Natural killer cell (primary cell): ENCODE results near the gene CWC15. TPM values are rescaled to one million over a fixed set of nuclear protein-coding genes. Genes with fewer than 3 reads are reported as not detected.

Experiments
- ATAC-seq, 3 donors: fragments of 150-1000 bp in 2 of 3; fragments of 200-7000 bp in 1 of 3; cut with Tn5 transposase; 1 replicate in 1 of 3; 2 replicates in 2 of 3; pipeline ENCODE4 v1.10.0; 2021; ENCODE audit warnings: mild to moderate bottlenecking in 2 of 3, moderate library complexity in 2 of 3
- DNase-seq, 2 donors: peaks; one replicate each; pipeline versions ENCODE4 v3.0.0 to v3.0.0-alpha.2; 2013 to 2021; ENCODE audit warnings: mixed read lengths in 1 of 2
- H3K27ac ChIP-seq: one replicate; pipeline ENCODE4 v1.5.1; 2013; ENCODE audit warnings: mild to moderate bottlenecking, low read length
- H3K27me3 ChIP-seq: one replicate; pipeline ENCODE4 v1.6.1; 2013; ENCODE audit warnings: low read length; ENCODE audit not compliant: control insufficient read depth, insufficient read depth
- H3K36me3 ChIP-seq: one replicate; pipeline ENCODE4 v1.6.1; 2013; ENCODE audit warnings: low read length; ENCODE audit not compliant: control insufficient read depth, insufficient read depth
- H3K4me1 ChIP-seq: one replicate; pipeline ENCODE4 v1.6.1; 2013; ENCODE audit warnings: low read length; ENCODE audit not compliant: control insufficient read depth, insufficient read depth
- H3K4me3 ChIP-seq: one replicate; pipeline ENCODE4 v1.5.1; 2013; ENCODE audit warnings: low read length
- H3K9me3 ChIP-seq: one replicate; pipeline ENCODE4 v1.6.1; 2013; ENCODE audit warnings: low read length; ENCODE audit not compliant: control insufficient read depth, insufficient read depth
- H3K27ac Mint-ChIP-seq, 2 donors: one replicate each; pipeline ENCODE4 v1.8.0; 2022; ENCODE audit warnings: mild to moderate bottlenecking in 2 of 2, mixed read lengths in 2 of 2, moderate library complexity in 1 of 2
- H3K27me3 Mint-ChIP-seq, 2 donors: one replicate each; pipeline ENCODE4 v1.8.0; 2022; ENCODE audit warnings: low read depth in 2 of 2, mixed read lengths in 2 of 2
- H3K36me3 Mint-ChIP-seq: one replicate; pipeline ENCODE4 v1.8.0; 2022; ENCODE audit warnings: mixed read lengths
- H3K4me1 Mint-ChIP-seq, 2 donors: one replicate each; pipeline ENCODE4 v1.8.0; 2022; ENCODE audit warnings: mixed read lengths in 2 of 2
- H3K4me3 Mint-ChIP-seq: one replicate; pipeline ENCODE4 v1.8.0; 2022; ENCODE audit warnings: mild to moderate bottlenecking, moderate library complexity, mixed read lengths
- H3K9me3 Mint-ChIP-seq, 2 donors: one replicate each; pipeline ENCODE4 v1.8.0; 2022; ENCODE audit warnings: mixed read lengths in 2 of 2
- WGBS: methylation state at CpG from one replicate; pipeline ENCODE4 v1.1.7; 2013; ENCODE audit warnings: missing lambda C conversion rate; ENCODE audit not compliant: insufficient coverage; 5-methylcytosine and 5-hydroxymethylcytosine counted together
- intact Hi-C: fragments of 100-400 bp; cut with micrococcal nuclease; formaldehyde crosslinking; loops from one replicate; pipeline ENCODE4 v1.14.2; 2022
- total RNA-seq, 4 donors: library from RNA; stranded (reverse); fragments of 120-200 nt in 1 of 4; gene quantifications; one replicate each; pipeline versions ENCODE4 v1.2.3 to v1.2.4, GENCODE V29; 2013 to 2022
- TF ChIP-seq, protein P1 (sequence below): fragments of 200-600 bp; IDR thresholded peaks from one replicate; pipeline ENCODE4 v1.8.0; 2022; ENCODE audit warnings: antibody characterized with exemption

Gene CWC15
- total RNA-seq, 3 donors from 2014 or later (not counting 1 experiment from before 2014, with no cell fraction given) = 76.8 to 90.7 (median 81.3) TPM

DNA sequence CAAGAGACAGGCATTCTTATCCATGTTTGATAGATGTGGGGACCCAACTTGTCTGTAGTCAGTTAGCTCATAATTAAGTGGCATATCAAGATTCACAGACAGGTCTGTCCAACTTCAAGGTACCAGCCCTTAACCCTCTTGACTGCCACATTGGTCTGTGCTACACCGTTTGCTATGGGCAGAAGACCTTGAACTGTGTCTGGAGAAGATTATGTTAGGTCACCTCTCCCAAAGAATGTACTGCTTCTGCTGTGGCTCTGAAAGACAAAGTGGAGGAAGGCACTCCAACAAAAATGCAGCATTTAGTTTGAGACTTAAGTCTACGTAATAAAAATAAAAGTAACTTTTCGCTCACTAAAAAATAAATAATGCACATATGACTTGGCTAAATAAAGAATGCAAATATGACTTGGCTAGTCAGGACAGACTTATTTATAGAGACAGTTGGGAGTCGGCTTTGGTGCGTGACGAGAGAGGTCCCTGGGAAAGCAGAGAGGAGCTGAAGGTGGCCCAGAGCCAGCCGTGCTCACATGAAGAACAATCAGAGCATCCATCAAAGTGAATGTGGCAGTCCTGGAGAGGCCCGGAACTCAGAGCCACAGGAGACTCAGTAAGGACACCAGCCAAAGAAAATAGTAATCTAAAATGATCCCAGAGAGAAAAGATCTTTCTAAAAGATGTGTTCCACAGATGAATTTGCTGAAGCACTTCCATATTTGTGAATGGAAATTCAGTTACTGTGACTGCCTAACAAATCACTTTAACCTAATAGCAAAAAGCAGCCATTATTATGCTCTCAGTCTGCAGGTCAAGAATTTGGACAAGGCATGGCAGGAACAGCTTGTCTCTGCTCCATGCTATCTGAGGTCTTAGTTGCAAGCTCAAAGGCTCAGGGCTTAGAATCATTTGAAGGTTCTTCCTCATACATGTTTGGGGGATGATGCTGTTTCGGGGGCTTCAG, 35.0 kb downstream of the CWC15 start:
- Mint-ChIP-seq H3K27me3 (peaks cover 13 to 37% of the 10 kb centered on the region in 2 donors), H3K4me3 (no peak overlapping the region), H3K4me1 (no peaks in the 10 kb centered on the region), H3K36me3 (no peaks in the 10 kb centered on the region), H3K9me3 (no peaks in the 10 kb centered on the region), H3K27ac (no peak overlapping the region)
- no peaks in the 10 kb centered on the region for H3K9me3 ChIP-seq
- H3K27ac ChIP-seq = no peak overlapping the region
- TF ChIP-seq, protein P1, sequence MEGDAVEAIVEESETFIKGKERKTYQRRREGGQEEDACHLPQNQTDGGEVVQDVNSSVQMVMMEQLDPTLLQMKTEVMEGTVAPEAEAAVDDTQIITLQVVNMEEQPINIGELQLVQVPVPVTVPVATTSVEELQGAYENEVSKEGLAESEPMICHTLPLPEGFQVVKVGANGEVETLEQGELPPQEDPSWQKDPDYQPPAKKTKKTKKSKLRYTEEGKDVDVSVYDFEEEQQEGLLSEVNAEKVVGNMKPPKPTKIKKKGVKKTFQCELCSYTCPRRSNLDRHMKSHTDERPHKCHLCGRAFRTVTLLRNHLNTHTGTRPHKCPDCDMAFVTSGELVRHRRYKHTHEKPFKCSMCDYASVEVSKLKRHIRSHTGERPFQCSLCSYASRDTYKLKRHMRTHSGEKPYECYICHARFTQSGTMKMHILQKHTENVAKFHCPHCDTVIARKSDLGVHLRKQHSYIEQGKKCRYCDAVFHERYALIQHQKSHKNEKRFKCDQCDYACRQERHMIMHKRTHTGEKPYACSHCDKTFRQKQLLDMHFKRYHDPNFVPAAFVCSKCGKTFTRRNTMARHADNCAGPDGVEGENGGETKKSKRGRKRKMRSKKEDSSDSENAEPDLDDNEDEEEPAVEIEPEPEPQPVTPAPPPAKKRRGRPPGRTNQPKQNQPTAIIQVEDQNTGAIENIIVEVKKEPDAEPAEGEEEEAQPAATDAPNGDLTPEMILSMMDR = no peak
- ATAC-seq = no peak
- H3K4me1 ChIP-seq = no peaks in the 10 kb centered on the region
- no peaks in the 10 kb centered on the region for H3K36me3 ChIP-seq
- DNase-seq = no peak
- H3K4me3 ChIP-seq = no peak overlapping the region
- no peaks in the 10 kb centered on the region for H3K27me3 ChIP-seq
- 93% methylated on average over 7 of the region's 9 CpGs for WGBS
- intact Hi-C loops = no loop called here

DNA sequence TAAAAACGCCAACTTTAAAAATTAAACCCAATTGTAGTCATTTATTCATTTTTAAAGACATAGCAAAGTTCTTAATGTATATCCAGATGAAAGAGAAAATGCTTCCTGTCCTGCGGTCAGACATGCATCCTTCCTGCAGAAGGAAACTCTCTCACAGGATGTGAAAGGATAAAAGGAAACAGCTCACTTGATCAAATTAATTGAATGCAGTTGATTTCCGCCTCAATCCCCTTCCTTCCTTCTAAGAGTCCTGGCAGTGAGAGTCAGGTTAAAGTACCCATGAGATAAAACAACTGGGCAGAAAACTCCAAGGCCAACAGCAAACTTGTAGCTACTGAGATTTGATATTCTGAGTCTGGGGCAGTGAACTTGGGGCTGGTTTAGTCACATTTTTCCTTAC, 38.5 kb downstream of the CWC15 start:
- no peaks in the 10 kb centered on the region for H3K27me3 ChIP-seq
- H3K9me3 Mint-ChIP-seq = no peaks in the 10 kb centered on the region
- DNase-seq = peak in 1 of 2 donors; percentile 43
- no peaks in the 10 kb centered on the region for H3K36me3 ChIP-seq
- TF ChIP-seq, protein P1 = no peak
- H3K9me3 ChIP-seq = no peaks in the 10 kb centered on the region
- H3K4me1 ChIP-seq = no peaks in the 10 kb centered on the region
- H3K4me3 ChIP-seq = no peak overlapping the region
- intact Hi-C loops = no loop called here
- H3K36me3 Mint-ChIP-seq = no peaks in the 10 kb centered on the region
- peaks cover 6 to 22% of the 10 kb centered on the region in 2 donors for H3K27me3 Mint-ChIP-seq
- no peak for ATAC-seq
- no CpG with 5 or more reads among the region's 3 CpGs for WGBS
- H3K4me1 Mint-ChIP-seq = no peaks in the 10 kb centered on the region
- H3K27ac ChIP-seq = no peak overlapping the region
- no peak overlapping the region for H3K27ac Mint-ChIP-seq
- H3K4me3 Mint-ChIP-seq = no peak overlapping the region

DNA sequence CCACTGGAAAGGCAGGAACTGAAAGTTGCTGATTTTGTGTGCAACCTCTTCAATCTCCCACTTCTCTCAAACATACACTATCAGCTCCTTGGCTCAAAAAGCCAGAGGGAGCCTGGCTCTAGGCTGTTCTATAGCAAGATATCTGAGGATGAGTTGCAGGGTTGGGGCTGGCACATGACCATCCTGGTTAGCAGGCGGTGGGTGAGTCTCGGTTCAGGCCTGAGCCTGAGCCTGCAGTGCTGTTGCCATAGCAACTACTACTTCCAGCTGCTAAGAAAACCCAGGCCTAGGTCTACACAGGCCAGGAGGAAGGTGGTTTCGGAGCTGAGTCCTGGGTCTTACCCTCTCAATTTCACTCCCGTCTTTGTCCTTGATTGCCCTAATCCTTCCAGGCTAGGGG, 39.0 kb downstream of the CWC15 start:
- peaks cover 6 to 20% of the 10 kb centered on the region in 2 donors for H3K27me3 Mint-ChIP-seq
- ATAC-seq (no peak), DNase-seq (peak in 1 of 2 donors; percentile 27)
- Histone ChIP-seq H3K27ac (no peak overlapping the region), H3K9me3 (no peaks in the 10 kb centered on the region), H3K4me1 (no peaks in the 10 kb centered on the region), H3K27me3 (no peaks in the 10 kb centered on the region), H3K36me3 (no peaks in the 10 kb centered on the region), H3K4me3 (no peak overlapping the region)
- H3K27ac Mint-ChIP-seq = no peak overlapping the region
- TF ChIP-seq, protein P1 = no peak
- no peak overlapping the region for H3K4me3 Mint-ChIP-seq
- 76% methylated on average over 4 of the region's 4 CpGs for WGBS
- intact Hi-C loops = no loop called here
- H3K9me3 Mint-ChIP-seq = no peaks in the 10 kb centered on the region
- H3K4me1 Mint-ChIP-seq = no peaks in the 10 kb centered on the region
- H3K36me3 Mint-ChIP-seq = no peaks in the 10 kb centered on the region
